ENCODE data around the gene MXRA8.

The MXRA8 gene

GRCh38 chr1:1310476-1311053 lies 47.8 kb downstream of the MXRA8 start:
- ChIA-PET POLR2A (no interaction called here), CTCF (no interaction called here)
- TF ChIP-seq NFRKB (IDR thresholded peaks at IDR 0.05): no peak
- TF ChIP-seq BHLHE40 (IDR thresholded peaks at IDR 0.05; ENCODE audit: borderline replicate concordance): no peak
- DNase-seq (ENCODE audit: extremely low spot score): no peak

- no peak for TF ChIP-seq TARDBP (IDR thresholded peaks at IDR 0.05)
- no peak for TF ChIP-seq L3MBTL2 (conservative IDR thresholded peaks at IDR 0.05)
- TF ChIP-seq CTBP1 (IDR thresholded peaks at IDR 0.05; ENCODE audit: borderline replicate concordance): no peak
- TF ChIP-seq FOXM1 (IDR thresholded peaks at IDR 0.05; ENCODE audit: borderline replicate concordance): no peak
- TF ChIP-seq SUZ12 (IDR thresholded peaks at IDR 0.05): no peak
- no peak for TF ChIP-seq FOXA1 (IDR thresholded peaks at IDR 0.05)
- no peak for TF ChIP-seq FOXK2 (IDR thresholded peaks at IDR 0.05)
- TF ChIP-seq ARNT (IDR thresholded peaks at IDR 0.05): no peak
- no peak for TF ChIP-seq PKNOX1 (IDR thresholded peaks at IDR 0.05)
- no peak for TF ChIP-seq HDGF (IDR thresholded peaks at IDR 0.05; ENCODE audit: borderline replicate concordance)
- no peak for TF ChIP-seq SP1 (IDR thresholded peaks at IDR 0.05)
- no peak for TF ChIP-seq BHLHE40 (IDR thresholded peaks at IDR 0.05; ENCODE audit: borderline replicate concordance)
- TF ChIP-seq NFRKB (IDR thresholded peaks at IDR 0.05): no peak
- TF ChIP-seq ZNF384 (IDR thresholded peaks at IDR 0.05): no peak
- ChIA-PET CTCF (no interaction called here), POLR2A (interaction anchor here (0.9 to 1.3 kb wide), 3 partner anchors 10 to 65 kb away, joined by 3 read pairs; partner anchors contain the start of gene AURKAIP1)
- DNase-seq (ENCODE audit: extremely low spot score): no peak
These were observed 48.3 kb downstream of the MXRA8 start for GRCh38 chr1:1310109-1310385.

- CTCF ChIA-PET: no interaction called here
- POLR2A ChIA-PET: interaction anchor here (0.7 to 1.3 kb wide), 5 partner anchors 9 to 78 kb away, joined by 3 read pairs; partner anchors contain the start of genes AURKAIP1 and SDF4
- TF ChIP-seq PKNOX1 (IDR thresholded peaks at IDR 0.05) (no peak), FOXM1 (IDR thresholded peaks at IDR 0.05; ENCODE audit: borderline replicate concordance) (no peak), L3MBTL2 (conservative IDR thresholded peaks at IDR 0.05) (no peak), NFRKB (IDR thresholded peaks at IDR 0.05) (no peak), HDGF (IDR thresholded peaks at IDR 0.05; ENCODE audit: borderline replicate concordance) (no peak), TARDBP (IDR thresholded peaks at IDR 0.05) (no peak), ZNF384 (IDR thresholded peaks at IDR 0.05) (no peak), CTBP1 (IDR thresholded peaks at IDR 0.05; ENCODE audit: borderline replicate concordance) (no peak), SP1 (IDR thresholded peaks at IDR 0.05) (no peak), FOXK2 (IDR thresholded peaks at IDR 0.05) (no peak), SUZ12 (IDR thresholded peaks at IDR 0.05) (no peak), LEF1 (IDR thresholded peaks at IDR 0.05; ENCODE audit: borderline replicate concordance) (no peak), FOXA1 (IDR thresholded peaks at IDR 0.05) (no peak), BHLHE40 (IDR thresholded peaks at IDR 0.05; ENCODE audit: borderline replicate concordance) (no peak), ELF4 (IDR thresholded peaks at IDR 0.05) (no peak)
- no peak for DNase-seq (ENCODE audit: extremely low spot score)
These were observed 48.9 kb downstream of the MXRA8 start for GRCh38 chr1:1309251-1310108.

GRCh38 chr1:1308756-1309250 lies 49.6 kb downstream of the MXRA8 start:
- DNase-seq (ENCODE audit: extremely low spot score): no peak
- POLR2A ChIA-PET: interaction anchor here (1.0 to 1.3 kb wide), 3 partner anchors 9 to 66 kb away, joined by 3 read pairs; partner anchors contain the start of gene AURKAIP1
- CTCF ChIA-PET: no interaction called here
- no peak for TF ChIP-seq FOXK2 (IDR thresholded peaks at IDR 0.05)
- TF ChIP-seq ARNT (IDR thresholded peaks at IDR 0.05): no peak
- TF ChIP-seq FOXM1 (IDR thresholded peaks at IDR 0.05; ENCODE audit: borderline replicate concordance): no peak
- no peak for TF ChIP-seq PKNOX1 (IDR thresholded peaks at IDR 0.05)
- no peak; the same call in 1 of the 2 replicates for TF ChIP-seq LEF1 (IDR thresholded peaks at IDR 0.05; ENCODE audit: borderline replicate concordance)
- TF ChIP-seq NFRKB (IDR thresholded peaks at IDR 0.05): no peak
- no peak for TF ChIP-seq SUZ12 (IDR thresholded peaks at IDR 0.05)
- TF ChIP-seq HDGF (IDR thresholded peaks at IDR 0.05; ENCODE audit: borderline replicate concordance): no peak
- TF ChIP-seq L3MBTL2 (conservative IDR thresholded peaks at IDR 0.05): no peak
- TF ChIP-seq TARDBP (IDR thresholded peaks at IDR 0.05): no peak
- TF ChIP-seq CTBP1 (IDR thresholded peaks at IDR 0.05; ENCODE audit: borderline replicate concordance): no peak
- no peak for TF ChIP-seq SP1 (IDR thresholded peaks at IDR 0.05)
- TF ChIP-seq ELF4 (IDR thresholded peaks at IDR 0.05): no peak
- no peak for TF ChIP-seq ZNF384 (IDR thresholded peaks at IDR 0.05)
- TF ChIP-seq FOXA1 (IDR thresholded peaks at IDR 0.05): no peak

- TF ChIP-seq SUZ12 (IDR thresholded peaks at IDR 0.05): no peak
- TF ChIP-seq FOXM1 (IDR thresholded peaks at IDR 0.05; ENCODE audit: borderline replicate concordance): peak; percentile 18; the same call in 1 of the 2 replicates
- TF ChIP-seq ZNF384 (IDR thresholded peaks at IDR 0.05): no peak
- TF ChIP-seq LEF1 (IDR thresholded peaks at IDR 0.05; ENCODE audit: borderline replicate concordance): 0 out of 2 replicates have a peak, but pooled peaks have one; percentile 42
- peak; percentile 67 for TF ChIP-seq L3MBTL2 (conservative IDR thresholded peaks at IDR 0.05)
- 0 out of 2 replicates have a peak, but pooled peaks have one; percentile 32 for TF ChIP-seq ARNT (IDR thresholded peaks at IDR 0.05)
- TF ChIP-seq SP1 (IDR thresholded peaks at IDR 0.05): no peak
- TF ChIP-seq CTBP1 (IDR thresholded peaks at IDR 0.05; ENCODE audit: borderline replicate concordance): 0 out of 2 replicates have a peak, but pooled peaks have one; percentile 33
- peak; percentile 29; the same call in 1 of the 2 replicates for TF ChIP-seq ELF4 (IDR thresholded peaks at IDR 0.05)
- ChIA-PET CTCF (no interaction called here), POLR2A (no interaction called here)
- DNase-seq (ENCODE audit: extremely low spot score): peak; percentile 96
These were observed 50.2 kb downstream of the MXRA8 start, which contains the start of the genes ACAP3 and PUSL1 for GRCh38 chr1:1307923-1308755. TSS of gene ACAP3 (minus strand) at chr1:1307930. CDS start at chr1:1307815, 115 bp downstream. TSS of gene PUSL1 (plus strand) at chr1:1308597. CDS start at chr1:1308644, 47 bp downstream.

All from HEK293T (cell line).